WTC11 (cell line): ENCODE results near the gene ZDHHC8. TPM values are rescaled to one million over a fixed set of nuclear protein-coding genes. Genes with fewer than 3 reads are reported as not detected.
A peak's percentile ranks its signal among the peaks of the same experiment; 100 is the strongest.

Source experiments
- ATAC-seq: fragments of 200-7000 bp; cut with Tn5 transposase; 2 replicates; pipeline ENCODE4 v1.10.0; 2021; ENCODE audit warnings: mild to moderate bottlenecking, moderate library complexity
- CTCF ChIA-PET: fragments of 300-600 bp; sonication (Branson Sonifier 250); formaldehyde crosslinking; loops from one replicate; lab custom pipeline; 2021; ENCODE audit warnings: antibody characterized with exemption; lab: Charles Lee
- POLR2A ChIA-PET: fragments of 350-600 bp; sonication (Branson Sonifier 250); formaldehyde crosslinking; loops from one replicate; lab custom pipeline; 2021; ENCODE audit warnings: antibody characterized with exemption; lab: Charles Lee
- DNase-seq: peaks from one replicate; pipeline ENCODE4 v3.0.0; 2021; ENCODE audit warnings: low spot score
- H3K27ac Mint-ChIP-seq: 2 replicates; pipeline ENCODE4 v1.8.0; 2021; ENCODE audit warnings: mixed read lengths
- H3K27me3 Mint-ChIP-seq: 2 replicates; pipeline ENCODE4 v1.8.0; 2021; ENCODE audit warnings: low read depth, mild to moderate bottlenecking, moderate library complexity, mixed read lengths
- H3K36me3 Mint-ChIP-seq: 2 replicates; pipeline ENCODE4 v1.8.0; 2021; ENCODE audit warnings: mixed read lengths
- H3K4me1 Mint-ChIP-seq: 2 replicates; pipeline ENCODE4 v1.8.0; 2022; ENCODE audit warnings: mixed read lengths
- H3K4me3 Mint-ChIP-seq: 2 replicates; pipeline ENCODE4 v1.8.0; 2021; ENCODE audit warnings: mild to moderate bottlenecking, moderate library complexity, mixed read lengths
- H3K9me3 Mint-ChIP-seq: 2 replicates; pipeline ENCODE4 v1.8.0; 2021; ENCODE audit warnings: mixed read lengths
- ATF3 ChIP-seq: sonication (generic); formaldehyde crosslinking; conservative IDR thresholded peaks from 2 replicates; pipeline ENCODE4 v1.8.1; 2022; ENCODE audit warnings: mild to moderate bottlenecking, missing genetic modification reagents
- EMX1 ChIP-seq: fragments of 250-450 bp; sonication (Bioruptor Pico); IDR thresholded peaks from 2 replicates; pipeline ENCODE4 v1.8.0; 2021; ENCODE audit warnings: mild to moderate bottlenecking
- IRF2 ChIP-seq: sonication (generic); formaldehyde crosslinking; IDR thresholded peaks from 2 replicates; pipeline ENCODE4 v1.8.0; 2022; ENCODE audit warnings: low read depth, missing genetic modification reagents, borderline replicate concordance
- TEAD4 ChIP-seq: sonication (generic); formaldehyde crosslinking; IDR thresholded peaks from 2 replicates; pipeline ENCODE4 v1.8.0; 2022; ENCODE audit warnings: mild to moderate bottlenecking, missing genetic modification reagents
- ZNF121 ChIP-seq: sonication (generic); formaldehyde crosslinking; IDR thresholded peaks from 2 replicates; pipeline ENCODE4 v1.8.0; 2023; ENCODE audit warnings: missing genetic modification reagents
- ZNF423 ChIP-seq: fragments of 250-450 bp; sonication (Bioruptor Pico); IDR thresholded peaks from 2 replicates; pipeline ENCODE4 v2.1.2; 2022; ENCODE audit warnings: mild to moderate bottlenecking, moderate library complexity
- ZNF671 ChIP-seq: fragments of 250-450 bp; sonication (Bioruptor Pico); IDR thresholded peaks from 2 replicates; pipeline ENCODE4 v1.8.0; 2021; ENCODE audit warnings: mild to moderate bottlenecking
- ZSCAN18 ChIP-seq: fragments of 250-450 bp; sonication (Bioruptor Pico); IDR thresholded peaks from 2 replicates; pipeline ENCODE4 v2.1.2; 2022; ENCODE audit warnings: mild to moderate bottlenecking, moderate library complexity
- total RNA-seq: library from RNA; stranded (reverse); gene quantifications from 3 replicates; pipeline ENCODE4 v1.2.3, GENCODE V29; 2021
- TF ChIP-seq, protein P1 (sequence below): sonication (generic); formaldehyde crosslinking; IDR thresholded peaks from 2 replicates; pipeline ENCODE4 v1.8.0; 2022; ENCODE audit warnings: missing genetic modification reagents
- TF ChIP-seq, protein P2 (sequence below): fragments of 250-450 bp; sonication (Bioruptor Pico); IDR thresholded peaks from 2 replicates; pipeline ENCODE4 v1.9.0; 2021; ENCODE audit warnings: mild to moderate bottlenecking, borderline replicate concordance

The ZDHHC8 gene
- total RNA-seq, 1 experiment from 2014 or later, result 79.7 TPM

- Mint-ChIP-seq H3K27me3 (no peaks in the 10 kb centered on the region), H3K36me3 (peaks cover 66% of the 10 kb centered on the region), H3K9me3 (no peaks in the 10 kb centered on the region), H3K4me1 (peaks cover 7% of the 10 kb centered on the region), H3K4me3 (no peak overlapping the region), H3K27ac (no peak overlapping the region)
- ATAC-seq, result no peak
- no peak for DNase-seq
- TF ChIP-seq, protein P1, sequence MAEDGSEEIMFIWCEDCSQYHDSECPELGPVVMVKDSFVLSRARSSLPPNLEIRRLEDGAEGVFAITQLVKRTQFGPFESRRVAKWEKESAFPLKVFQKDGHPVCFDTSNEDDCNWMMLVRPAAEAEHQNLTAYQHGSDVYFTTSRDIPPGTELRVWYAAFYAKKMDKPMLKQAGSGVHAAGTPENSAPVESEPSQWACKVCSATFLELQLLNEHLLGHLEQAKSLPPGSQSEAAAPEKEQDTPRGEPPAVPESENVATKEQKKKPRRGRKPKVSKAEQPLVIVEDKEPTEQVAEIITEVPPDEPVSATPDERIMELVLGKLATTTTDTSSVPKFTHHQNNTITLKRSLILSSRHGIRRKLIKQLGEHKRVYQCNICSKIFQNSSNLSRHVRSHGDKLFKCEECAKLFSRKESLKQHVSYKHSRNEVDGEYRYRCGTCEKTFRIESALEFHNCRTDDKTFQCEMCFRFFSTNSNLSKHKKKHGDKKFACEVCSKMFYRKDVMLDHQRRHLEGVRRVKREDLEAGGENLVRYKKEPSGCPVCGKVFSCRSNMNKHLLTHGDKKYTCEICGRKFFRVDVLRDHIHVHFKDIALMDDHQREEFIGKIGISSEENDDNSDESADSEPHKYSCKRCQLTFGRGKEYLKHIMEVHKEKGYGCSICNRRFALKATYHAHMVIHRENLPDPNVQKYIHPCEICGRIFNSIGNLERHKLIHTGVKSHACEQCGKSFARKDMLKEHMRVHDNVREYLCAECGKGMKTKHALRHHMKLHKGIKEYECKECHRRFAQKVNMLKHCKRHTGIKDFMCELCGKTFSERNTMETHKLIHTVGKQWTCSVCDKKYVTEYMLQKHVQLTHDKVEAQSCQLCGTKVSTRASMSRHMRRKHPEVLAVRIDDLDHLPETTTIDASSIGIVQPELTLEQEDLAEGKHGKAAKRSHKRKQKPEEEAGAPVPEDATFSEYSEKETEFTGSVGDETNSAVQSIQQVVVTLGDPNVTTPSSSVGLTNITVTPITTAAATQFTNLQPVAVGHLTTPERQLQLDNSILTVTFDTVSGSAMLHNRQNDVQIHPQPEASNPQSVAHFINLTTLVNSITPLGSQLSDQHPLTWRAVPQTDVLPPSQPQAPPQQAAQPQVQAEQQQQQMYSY (CRISPR knock-in tag), result no peak
- TF ChIP-seq EMX1 (CRISPR knock-in tag) (no peak), ZNF423 (no peak), ZSCAN18 (no peak), ZNF121 (no peak)
- POLR2A ChIA-PET, result no interaction called here
- CTCF ChIA-PET, result no interaction called here
These were observed 7.4 kb upstream of the ZDHHC8 start for GRCh38 chr22:20124083-20124787.

DNA sequence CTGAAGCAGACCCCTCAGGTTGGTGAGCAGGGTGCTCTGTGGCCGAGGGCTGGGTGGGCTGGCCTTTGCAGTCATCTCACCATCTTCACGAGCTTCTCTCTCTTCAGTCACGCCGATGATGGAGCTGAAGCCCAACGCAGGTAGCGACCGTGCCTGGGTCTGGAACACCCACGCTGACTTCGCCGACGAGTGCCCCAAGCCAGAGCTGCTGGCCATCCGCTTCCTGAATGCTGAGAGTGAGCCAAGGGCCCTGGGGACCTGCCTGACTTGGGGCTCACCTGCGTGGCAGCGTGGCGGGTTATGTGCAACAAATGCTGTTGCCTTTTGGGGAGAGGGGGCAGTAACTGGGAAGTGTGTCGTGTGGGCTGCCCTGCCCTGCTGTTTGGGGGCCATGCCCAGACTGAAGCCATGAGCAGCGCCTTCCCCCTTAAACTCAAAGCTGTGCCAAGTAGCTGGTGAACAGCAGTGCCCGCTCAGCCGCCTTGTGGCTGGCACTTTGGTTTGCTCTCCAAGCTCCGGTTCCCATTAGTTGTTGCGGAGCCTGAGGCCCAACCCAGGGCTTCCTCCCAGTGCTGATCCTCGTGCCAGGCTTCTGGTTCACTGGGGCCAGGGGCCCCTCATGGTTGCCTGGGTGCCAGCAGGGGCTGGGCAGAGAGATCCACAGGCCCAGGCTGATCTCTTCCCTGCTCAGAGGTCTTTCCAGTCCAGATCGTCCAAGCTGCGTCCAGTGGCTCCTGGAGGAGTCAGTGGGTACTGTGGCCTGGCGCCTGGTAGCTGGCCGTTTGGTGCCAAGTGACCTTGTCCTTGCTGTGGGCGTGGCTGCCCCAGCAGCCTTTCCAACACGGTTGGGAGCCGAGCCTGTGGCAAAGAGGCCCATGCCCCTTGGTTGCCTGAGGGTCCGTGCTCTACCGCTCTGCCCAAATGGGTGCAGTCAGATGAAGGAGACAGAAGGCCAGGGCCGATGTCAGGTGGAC lies 6.1 kb upstream of the ZDHHC8 start:
- no peak overlapping the region for H3K4me3 Mint-ChIP-seq
- POLR2A ChIA-PET, result interaction anchor here (1.4 kb wide), 1 partner anchor 9 kb away, joined by 5 read pairs; the partner anchor contains the start of gene TRMT2A
- DNase-seq (no peak), ATAC-seq (no peak)
- H3K27ac Mint-ChIP-seq, result peak overlapping the region; percentile 49
- TF ChIP-seq TEAD4 (CRISPR knock-in tag) (no peak), IRF2 (CRISPR knock-in tag) (no peak), ZNF671 (no peak), ATF3 (CRISPR knock-in tag) (0 out of 2 replicates have a peak, but pooled peaks have one; percentile 29)
- TF ChIP-seq, protein P2, sequence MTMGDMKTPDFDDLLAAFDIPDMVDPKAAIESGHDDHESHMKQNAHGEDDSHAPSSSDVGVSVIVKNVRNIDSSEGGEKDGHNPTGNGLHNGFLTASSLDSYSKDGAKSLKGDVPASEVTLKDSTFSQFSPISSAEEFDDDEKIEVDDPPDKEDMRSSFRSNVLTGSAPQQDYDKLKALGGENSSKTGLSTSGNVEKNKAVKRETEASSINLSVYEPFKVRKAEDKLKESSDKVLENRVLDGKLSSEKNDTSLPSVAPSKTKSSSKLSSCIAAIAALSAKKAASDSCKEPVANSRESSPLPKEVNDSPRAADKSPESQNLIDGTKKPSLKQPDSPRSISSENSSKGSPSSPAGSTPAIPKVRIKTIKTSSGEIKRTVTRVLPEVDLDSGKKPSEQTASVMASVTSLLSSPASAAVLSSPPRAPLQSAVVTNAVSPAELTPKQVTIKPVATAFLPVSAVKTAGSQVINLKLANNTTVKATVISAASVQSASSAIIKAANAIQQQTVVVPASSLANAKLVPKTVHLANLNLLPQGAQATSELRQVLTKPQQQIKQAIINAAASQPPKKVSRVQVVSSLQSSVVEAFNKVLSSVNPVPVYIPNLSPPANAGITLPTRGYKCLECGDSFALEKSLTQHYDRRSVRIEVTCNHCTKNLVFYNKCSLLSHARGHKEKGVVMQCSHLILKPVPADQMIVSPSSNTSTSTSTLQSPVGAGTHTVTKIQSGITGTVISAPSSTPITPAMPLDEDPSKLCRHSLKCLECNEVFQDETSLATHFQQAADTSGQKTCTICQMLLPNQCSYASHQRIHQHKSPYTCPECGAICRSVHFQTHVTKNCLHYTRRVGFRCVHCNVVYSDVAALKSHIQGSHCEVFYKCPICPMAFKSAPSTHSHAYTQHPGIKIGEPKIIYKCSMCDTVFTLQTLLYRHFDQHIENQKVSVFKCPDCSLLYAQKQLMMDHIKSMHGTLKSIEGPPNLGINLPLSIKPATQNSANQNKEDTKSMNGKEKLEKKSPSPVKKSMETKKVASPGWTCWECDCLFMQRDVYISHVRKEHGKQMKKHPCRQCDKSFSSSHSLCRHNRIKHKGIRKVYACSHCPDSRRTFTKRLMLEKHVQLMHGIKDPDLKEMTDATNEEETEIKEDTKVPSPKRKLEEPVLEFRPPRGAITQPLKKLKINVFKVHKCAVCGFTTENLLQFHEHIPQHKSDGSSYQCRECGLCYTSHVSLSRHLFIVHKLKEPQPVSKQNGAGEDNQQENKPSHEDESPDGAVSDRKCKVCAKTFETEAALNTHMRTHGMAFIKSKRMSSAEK (CRISPR knock-in tag), result no peak
- H3K27me3 Mint-ChIP-seq, result no peaks in the 10 kb centered on the region
- CTCF ChIA-PET, result interaction anchor here (0.7 kb wide), 1 partner anchor 32 kb away, joined by 3 read pairs; no protein-coding TSS in a partner anchor
- no peaks in the 10 kb centered on the region for H3K4me1 Mint-ChIP-seq
- peaks cover 54% of the 10 kb centered on the region for H3K36me3 Mint-ChIP-seq
- no peaks in the 10 kb centered on the region for H3K9me3 Mint-ChIP-seq
